Embryonic facial prominence (tissue), 1 donor: ENCODE data around the gene OTOR.

Source experiments
- DNase-seq: peaks from one replicate; pipeline ENCODE4 v3.0.0-alpha.2; 2016; ENCODE audit errors: extremely low spot score

OTOR gene

GRCh38 chr20:16749573-16749972, 1.4 kb downstream of the OTOR start:
- DNase-seq = no peak

GRCh38 chr20:16752082-16752481, 3.9 kb downstream of the OTOR start:
- no peak for DNase-seq

GRCh38 chr20:16752901-16753300, 4.7 kb downstream of the OTOR start:
- DNase-seq = no peak

- no peak for DNase-seq
These were observed 10.5 kb downstream of the OTOR start for GRCh38 chr20:16758454-16759180.

GRCh38 chr20:16759181-16759563, 11.0 kb downstream of the OTOR start:
- DNase-seq = no peak

- DNase-seq = no peak
These were observed 12.5 kb downstream of the OTOR start for GRCh38 chr20:16760431-16761304.

- DNase-seq = peak; percentile 66
These were observed 13.2 kb downstream of the OTOR start for GRCh38 chr20:16761305-16761829.

GRCh38 chr20:16764560-16764959, 16.4 kb downstream of the OTOR start:
- DNase-seq = no peak

- no peak for DNase-seq
These were observed 23.1 kb downstream of the OTOR start for GRCh38 chr20:16771213-16771612.

GRCh38 chr20:16775961-16776360, 27.8 kb downstream of the OTOR start:
- no peak for DNase-seq

- DNase-seq = no peak
These were observed 29.0 kb downstream of the OTOR start for GRCh38 chr20:16777126-16777525.

GRCh38 chr20:16778159-16778558, 30.0 kb downstream of the OTOR start:
- DNase-seq = no peak

GRCh38 chr20:16781496-16781895, 33.3 kb downstream of the OTOR start:
- no peak for DNase-seq

- no peak for DNase-seq
These were observed 37.1 kb downstream of the OTOR start for GRCh38 chr20:16785226-16785625.
